GM21576 (cell line): ENCODE results near the gene OASL.

Source experiments
- ATAC-seq: cut with Tn5 transposase; IDR thresholded peaks from one replicate; pipeline ENCODE4 v1.9.1; 2021; ENCODE audit warnings: mild to moderate bottlenecking, moderate library complexity; ENCODE audit not compliant: unreplicated experiment

The OASL gene

GRCh38 chr12:120970310-120970709 lies 68.7 kb downstream of the OASL start:
- ATAC-seq: no peak
